HG02678 (cell line): ENCODE data around the gene GALNT9.

Experiments
- ATAC-seq: cut with Tn5 transposase; IDR thresholded peaks from one replicate; pipeline ENCODE4 v1.9.1; 2021; ENCODE audit warnings: mild to moderate bottlenecking, moderate library complexity; ENCODE audit not compliant: unreplicated experiment

Gene GALNT9

DNA sequence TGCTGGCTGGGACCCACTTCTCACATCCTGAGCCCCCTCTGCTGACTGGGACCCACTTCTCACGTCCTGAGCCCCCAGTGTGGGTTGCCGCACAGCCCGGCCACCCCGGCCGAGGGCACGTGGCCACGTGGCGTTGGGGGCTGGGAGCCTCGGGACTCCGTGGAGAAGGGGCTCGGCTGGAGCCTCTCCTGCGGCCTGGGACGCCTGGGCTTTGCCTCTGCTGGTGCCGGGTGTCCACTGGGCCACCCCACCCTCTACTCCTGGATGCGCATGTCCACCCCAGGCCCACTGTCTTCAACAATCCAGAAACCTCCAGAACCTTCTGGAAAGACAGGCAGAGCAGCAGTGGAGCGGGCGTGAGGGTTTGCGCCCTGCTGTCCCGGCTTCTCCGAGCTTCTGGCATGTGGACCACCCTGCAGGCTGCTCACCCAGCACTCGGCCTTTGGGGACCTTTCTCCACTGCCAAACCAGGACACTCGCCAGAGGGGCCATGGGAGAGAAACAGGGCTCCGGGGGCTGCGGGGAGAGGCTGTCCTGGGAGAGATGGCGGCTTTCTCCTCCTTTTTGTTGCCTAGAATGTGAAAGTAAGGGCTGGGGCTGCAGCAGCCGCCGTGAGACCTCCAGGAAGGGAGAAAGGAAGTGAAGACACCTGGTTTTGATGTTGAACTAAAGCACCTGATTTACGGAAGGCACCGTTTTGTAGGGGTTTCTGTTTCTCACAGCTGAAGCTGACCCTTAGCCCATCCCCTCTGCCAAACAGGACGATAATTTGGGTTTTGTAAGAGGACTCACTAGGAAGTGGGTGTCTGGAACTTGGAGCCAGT is 155.2 kb downstream of the GALNT9 start:
- no peak for ATAC-seq

DNA sequence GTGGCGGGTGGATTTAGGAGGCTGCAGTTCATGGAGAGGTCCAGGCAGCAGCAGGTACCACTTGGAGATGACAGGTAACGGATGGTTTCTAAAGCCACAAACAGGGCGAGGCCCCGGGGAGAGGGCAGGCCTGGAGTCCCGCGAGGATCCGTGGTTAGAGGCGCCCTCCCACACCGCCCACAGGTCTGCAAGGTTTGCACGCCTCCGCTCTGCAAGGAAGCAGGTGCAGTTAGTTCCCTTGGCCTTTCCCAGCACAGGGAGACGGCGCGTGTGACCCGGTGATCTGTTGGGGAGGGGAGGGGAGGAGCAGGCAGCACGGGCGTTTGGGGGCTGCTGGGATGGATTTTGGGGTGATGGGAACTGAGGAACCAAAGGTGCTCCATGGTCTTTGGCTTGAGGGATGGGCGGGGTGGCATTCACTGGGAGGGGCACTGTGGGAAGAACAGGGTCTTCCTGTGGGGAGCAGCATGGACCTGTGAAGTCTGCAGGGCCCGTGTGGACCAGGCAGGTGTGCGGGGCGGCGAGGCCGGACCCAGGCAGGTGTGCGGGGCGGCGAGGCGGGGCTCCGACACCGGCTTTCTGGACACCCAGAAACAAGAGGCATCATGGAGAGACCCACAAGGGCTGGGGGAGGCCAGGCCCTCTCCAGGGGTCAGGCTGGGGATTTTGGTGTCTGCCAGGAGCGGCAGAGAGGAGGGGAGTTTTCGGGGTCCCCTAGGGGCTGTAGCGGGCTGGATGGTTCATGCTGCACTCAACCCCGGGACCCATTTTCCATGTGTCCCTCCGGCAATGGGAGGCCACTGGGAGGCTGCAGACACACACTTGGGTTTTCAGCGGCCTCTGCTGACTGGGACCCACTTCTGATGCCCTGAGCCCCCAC is 156.0 kb downstream of the GALNT9 start:
- ATAC-seq = no peak

GRCh38 chr12:132172619-132173018 is 156.8 kb downstream of the GALNT9 start:
- no peak for ATAC-seq

DNA sequence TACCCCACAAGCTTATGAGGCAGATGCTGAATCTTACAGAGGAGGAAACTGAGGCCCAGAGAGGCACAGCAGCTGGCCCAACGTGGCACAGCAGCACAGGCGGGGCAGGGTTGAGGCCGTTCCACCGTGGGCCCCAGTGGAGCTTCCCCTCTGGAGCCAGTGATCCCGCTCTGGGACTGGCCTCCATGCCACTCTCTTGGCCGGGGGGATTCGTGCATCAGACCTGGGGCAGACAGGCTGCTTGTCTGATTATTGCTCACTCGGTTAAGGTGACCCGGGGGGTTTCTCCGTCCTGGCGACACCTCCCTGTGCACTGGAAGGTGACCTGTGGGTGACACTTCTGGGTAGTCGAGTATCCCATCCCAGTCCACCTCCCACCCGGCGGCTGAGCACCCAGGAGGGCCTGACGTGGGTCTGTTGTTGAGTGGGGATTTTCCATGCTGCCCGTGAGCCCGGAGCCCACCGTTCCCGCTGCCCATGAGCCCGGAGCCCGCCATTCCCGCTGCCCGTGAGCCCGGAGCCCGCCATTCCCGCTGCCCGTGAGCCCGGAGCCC is 157.3 kb downstream of the GALNT9 start:
- ATAC-seq = no peak

DNA sequence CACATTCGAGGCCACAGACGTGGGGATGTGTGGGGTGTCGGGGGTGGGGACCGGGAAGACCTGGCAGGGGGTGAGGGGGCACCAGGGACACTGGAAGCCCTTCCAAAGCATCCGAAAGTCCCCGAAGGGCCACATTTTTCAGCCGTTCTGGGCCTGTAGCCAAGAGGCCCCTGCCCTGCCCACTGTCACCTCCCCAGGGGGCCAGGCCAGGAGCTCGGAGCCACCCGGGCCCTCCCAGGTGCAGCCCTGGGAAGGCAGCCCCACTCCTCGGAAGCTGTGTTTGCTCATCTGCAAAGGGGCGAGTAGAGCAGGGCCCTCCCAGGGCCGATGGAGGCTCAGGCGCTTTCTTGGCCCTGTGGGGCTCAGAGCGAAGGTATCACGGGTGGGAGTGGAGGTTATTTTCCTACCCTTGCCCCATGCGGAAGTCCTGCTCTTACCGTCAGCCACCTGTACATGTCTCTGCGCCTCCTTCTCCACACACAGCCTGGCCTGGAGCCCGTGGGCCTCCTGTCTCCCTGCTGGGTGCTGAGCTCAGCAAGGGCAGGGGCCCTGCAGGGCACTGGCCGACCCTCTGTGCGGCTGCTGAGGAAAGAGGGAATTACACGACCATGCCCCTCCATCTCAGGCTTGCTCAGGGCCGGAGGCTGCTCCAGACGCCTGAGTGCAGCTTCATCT is 158.0 kb downstream of the GALNT9 start:
- no peak for ATAC-seq

GRCh38 chr12:132170637-132171292 is 158.6 kb downstream of the GALNT9 start:
- ATAC-seq = no peak

GRCh38 chr12:132170094-132170636 is 159.2 kb downstream of the GALNT9 start:
- ATAC-seq = no peak

DNA sequence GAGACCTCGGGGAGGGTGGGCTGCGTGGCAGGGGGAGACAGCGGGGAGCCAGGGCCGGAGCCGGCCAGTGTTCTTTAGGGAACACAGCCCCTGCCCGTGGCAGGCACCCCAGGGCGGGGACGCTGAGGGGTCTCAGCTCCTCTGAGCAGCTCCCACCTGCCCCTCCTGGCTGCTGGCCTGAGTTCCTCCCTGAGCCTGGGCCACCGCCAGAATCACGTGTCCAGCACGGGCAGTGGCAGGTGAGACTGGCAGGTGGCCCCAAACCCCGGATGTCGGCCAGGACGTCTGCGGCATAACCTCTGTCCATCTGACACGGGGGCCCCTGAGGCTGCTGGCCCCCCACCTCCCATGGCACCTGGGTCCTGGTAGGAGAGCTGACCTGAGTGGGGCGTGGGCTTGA is 160.0 kb downstream of the GALNT9 start:
- ATAC-seq = no peak

DNA sequence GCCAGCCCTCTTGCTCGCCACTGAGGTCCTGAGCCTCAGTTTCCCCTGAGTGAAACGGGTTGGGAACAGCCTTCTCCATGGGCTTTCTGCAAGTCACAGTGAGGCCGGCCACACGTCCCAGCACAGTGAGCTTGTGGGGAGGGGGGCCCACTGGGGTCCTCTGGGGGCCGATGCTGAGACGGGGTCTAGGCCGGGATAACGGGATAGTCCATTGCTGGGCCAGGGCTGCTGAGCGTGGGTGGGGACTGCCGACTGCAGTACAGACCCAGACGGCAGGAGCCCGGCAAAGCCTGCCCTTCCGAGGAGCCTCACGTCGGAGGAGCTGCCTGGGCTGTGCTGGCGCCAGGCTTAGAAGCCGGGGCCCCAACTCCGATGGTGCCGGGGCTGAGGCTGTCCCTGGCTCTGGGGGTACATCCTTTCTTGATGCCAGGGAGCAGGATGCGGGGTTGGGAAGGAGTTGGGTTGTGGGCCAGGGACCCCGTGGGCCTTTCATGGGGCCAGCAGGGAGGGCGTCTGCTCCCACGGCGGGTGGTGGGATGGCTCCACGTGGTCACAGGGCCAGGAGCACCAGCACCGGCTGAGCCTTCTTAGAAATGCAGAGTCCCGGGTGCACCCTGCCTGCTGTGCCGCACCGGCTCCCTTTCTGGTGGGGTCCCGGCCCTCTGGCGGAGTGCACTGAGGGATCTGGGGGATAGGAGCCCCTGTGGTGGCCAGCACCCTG is 160.9 kb downstream of the GALNT9 start:
- ATAC-seq = no peak

DNA sequence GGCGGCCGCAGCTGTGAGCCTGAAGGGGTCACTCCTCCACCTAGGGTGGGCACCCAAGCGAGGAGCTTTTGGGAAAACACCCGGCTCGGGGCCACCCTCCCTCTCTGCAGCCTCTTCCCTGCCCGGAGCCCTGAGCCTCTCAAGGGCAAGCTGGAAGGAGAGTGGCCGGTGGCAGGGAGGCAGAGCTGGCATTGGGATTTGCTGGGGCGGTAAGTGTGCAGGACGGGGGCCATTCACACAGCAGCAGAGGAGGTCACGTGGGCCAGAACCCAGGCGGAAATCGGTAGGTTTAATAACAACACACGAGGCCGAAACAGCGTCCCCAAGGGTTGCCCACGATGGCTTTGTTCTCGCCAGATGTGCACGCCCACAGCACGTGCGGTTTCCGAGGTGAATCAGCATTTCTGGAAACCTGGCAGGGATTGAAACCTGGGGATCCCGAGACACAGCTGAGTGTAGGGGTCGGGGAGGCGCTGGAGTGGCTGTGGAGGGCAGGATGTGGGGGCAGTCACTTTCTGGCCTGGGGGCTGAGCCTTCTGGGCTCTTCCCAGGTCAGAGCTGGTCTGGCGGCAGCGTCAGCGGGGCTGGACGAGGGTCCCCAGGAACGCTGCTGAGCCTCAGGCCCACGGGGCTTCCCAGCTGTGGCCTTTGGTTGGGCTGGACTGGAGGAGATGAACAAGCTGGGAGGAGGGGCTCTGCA is 161.6 kb downstream of the GALNT9 start:
- no peak for ATAC-seq

- ATAC-seq = no peak
Measured at GRCh38 chr12:132166801-132167591, 162.4 kb downstream of the GALNT9 start.

DNA sequence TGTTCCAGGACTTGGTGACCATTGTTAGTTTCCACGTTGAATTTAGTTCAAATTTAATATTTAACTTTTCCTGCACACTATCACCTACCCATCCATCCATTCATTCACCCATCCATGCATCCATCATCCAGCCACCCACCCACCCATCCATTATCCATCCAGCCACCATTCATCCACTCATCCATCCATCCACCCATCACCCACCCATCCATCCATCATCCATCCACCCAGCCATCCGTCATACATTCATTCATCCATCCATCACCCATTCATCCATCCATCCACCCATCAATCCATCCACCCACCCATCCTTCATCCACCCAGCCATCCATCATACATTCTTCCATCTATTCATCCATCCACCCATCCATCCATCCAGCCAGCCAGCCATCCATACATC is 163.3 kb downstream of the GALNT9 start:
- no peak for ATAC-seq

DNA sequence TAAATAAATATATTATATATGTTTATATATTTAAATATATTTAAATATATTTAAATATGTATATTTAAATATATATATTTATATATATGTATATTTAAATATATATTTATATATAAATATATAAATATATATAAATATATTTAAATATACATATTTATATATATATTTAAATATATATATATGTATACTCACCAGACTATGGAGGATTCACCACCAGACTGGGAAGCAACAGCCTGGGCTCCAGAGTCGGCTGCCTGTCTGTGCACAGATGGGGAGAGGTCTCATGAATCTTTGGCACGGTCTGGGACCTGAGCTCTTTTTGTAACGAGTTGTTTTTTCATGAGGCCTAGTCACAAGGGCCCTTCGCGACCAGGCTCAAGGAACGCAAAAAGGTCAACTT is 163.8 kb downstream of the GALNT9 start:
- ATAC-seq = no peak

DNA sequence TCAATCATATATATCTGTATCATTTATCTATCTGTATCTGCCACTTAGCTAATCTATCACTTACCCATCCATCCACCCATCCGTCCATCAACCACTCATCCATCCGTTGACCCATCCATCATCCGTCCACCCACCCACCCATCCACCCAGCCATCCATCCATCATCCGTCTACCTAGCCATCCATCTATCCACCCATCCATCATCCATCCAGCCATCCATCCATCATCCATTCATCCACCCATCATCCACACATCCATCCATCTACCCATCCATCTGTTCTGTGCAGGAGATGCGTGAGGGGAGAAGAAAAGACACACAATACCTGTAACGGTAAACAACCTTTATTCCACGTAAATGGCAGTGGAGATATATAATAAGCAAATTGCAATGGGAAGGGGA is 165.0 kb downstream of the GALNT9 start:
- no peak for ATAC-seq

DNA sequence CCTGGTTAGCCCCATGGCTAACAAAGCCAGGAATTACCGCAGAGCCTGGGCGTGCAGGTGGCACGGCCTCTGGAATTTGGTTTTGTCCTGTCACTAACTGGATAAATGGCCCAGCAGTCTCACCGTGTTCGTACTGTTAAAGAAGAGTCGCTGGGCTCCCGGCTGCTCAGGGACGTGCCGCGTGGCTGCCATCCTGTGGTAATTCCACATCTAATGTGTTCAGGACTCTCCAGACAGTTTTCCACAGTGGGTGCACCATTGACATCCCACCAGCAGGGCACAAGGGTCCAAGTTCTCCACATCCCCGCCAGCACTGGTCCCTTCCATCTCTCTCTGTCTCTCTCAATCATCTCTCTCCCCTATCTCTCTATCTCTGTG is 165.5 kb downstream of the GALNT9 start:
- no peak for ATAC-seq

- ATAC-seq = no peak
Measured at GRCh38 chr12:132163041-132163910, 166.1 kb downstream of the GALNT9 start.

DNA sequence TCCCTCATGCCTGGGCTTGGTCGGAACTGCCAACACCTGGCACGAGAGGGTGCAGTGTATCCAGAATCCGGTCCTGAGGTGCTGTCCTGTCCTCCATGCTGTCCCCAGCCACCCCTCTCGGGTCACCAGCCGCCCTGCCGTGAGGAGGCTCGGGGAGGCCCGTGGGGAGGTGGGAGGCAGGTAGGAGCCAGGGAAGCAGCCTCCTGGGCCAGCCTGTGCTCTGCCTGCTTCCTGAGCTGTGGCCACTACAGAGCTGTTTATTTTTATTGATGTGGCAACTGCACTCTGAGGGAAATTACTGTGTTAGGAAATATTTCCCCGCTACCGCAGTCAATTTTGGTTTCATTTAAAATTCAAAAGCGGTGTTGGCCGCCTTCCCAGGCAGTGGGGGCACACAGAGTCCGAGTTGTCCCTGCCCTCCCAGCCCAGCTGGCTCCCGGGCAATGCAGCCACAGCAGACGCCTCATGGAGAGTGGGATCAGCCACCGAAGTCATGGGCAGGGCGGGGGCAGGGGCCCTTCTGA is 166.8 kb downstream of the GALNT9 start:
- no peak for ATAC-seq
